SK-N-SH (cell line): Measurements from ENCODE around the gene U2AF1L4. TPM values are rescaled to one million over a fixed set of nuclear protein-coding genes. Genes with fewer than 3 reads are reported as not detected.

ENCODE experiments used
- CTCF ChIA-PET: fragments of 300-600, 350-600 bp; formaldehyde crosslinking; extraction: SDS; loops from one replicate; lab custom pipeline; 2021; lab: Yijun Ruan, JAX
- POLR2A ChIA-PET: fragments of 350-600 bp; sonication (Branson Sonifier 250); formaldehyde crosslinking; extraction: SDS; loops from one replicate; lab custom pipeline; 2020; ENCODE audit warnings: antibody characterized with exemption, inconsistent platforms; lab: Yijun Ruan, JAX
- DNase-seq: peaks from one replicate; pipeline ENCODE4 v3.0.0; 2012
- H2AFZ ChIP-seq: fragments of 200-600 bp; sonication (generic); 2 replicates; pipeline ENCODE4 v1.8.1; 2016; ENCODE audit warnings: antibody characterized with exemption, mild to moderate bottlenecking, low read depth
- H3F3A ChIP-seq: fragments of 200-600 bp; sonication (generic); replicated peaks from 2 replicates; pipeline ENCODE3; 2016; ENCODE audit warnings: antibody characterized with exemption, mild to moderate bottlenecking; ENCODE audit not compliant: insufficient read depth
- H3K27ac ChIP-seq, 2 experiments: fragments of 200-500 bp in 1 of 2; fragments of 200-600 bp in 1 of 2; sonication (Bioruptor generic) in 1 of 2; sonication (generic), shearing (Covaris generic) in 1 of 2; 2 replicates each; pipeline versions ENCODE4 v1.5.1 to v1.6.1; 2014 to 2016; ENCODE audit warnings: low read depth in 2 of 2, inconsistent platforms in 1 of 2, low read length in 1 of 2, mild to moderate bottlenecking in 1 of 2, mixed read lengths in 1 of 2
- H3K27me3 ChIP-seq: fragments of 200-600 bp; sonication (generic), shearing (Covaris generic); 2 replicates; pipeline ENCODE4 v1.6.1; 2016; ENCODE audit warnings: mixed run types; ENCODE audit not compliant: insufficient read depth
- H3K36me3 ChIP-seq, 2 experiments: fragments of 200-500 bp in 1 of 2; fragments of 200-600 bp in 1 of 2; sonication (Bioruptor generic) in 1 of 2; sonication (generic) in 1 of 2; replicated peaks in 1 of 2; 2 replicates each; pipeline versions ENCODE3 to v1.5.1; 2014 to 2016; ENCODE audit warnings: low read length in 1 of 2, mild to moderate bottlenecking in 1 of 2; ENCODE audit not compliant: insufficient read depth in 2 of 2, control insufficient read depth in 1 of 2
- H3K4me1 ChIP-seq, 2 experiments: fragments of 200-500 bp in 1 of 2; fragments of 200-600 bp in 1 of 2; sonication (Bioruptor generic) in 1 of 2; sonication (generic), shearing (Covaris generic) in 1 of 2; 2 replicates each; pipeline versions ENCODE4 v1.5.1 to v1.6.1; 2014 to 2016; ENCODE audit warnings: low read depth in 1 of 2, low read length in 1 of 2, mixed run types in 1 of 2; ENCODE audit not compliant: insufficient read depth in 2 of 2, control insufficient read depth in 1 of 2
- H3K4me2 ChIP-seq: fragments of 200-600 bp; sonication (generic), shearing (Covaris generic); 2 replicates; pipeline ENCODE4 v1.6.1; 2017; ENCODE audit warnings: mixed run types
- H3K4me3 ChIP-seq, 2 experiments: fragments of 200-500 bp in 1 of 2; fragments of 200-600 bp in 1 of 2; sonication (Bioruptor generic) in 1 of 2; sonication (generic), shearing (Covaris generic) in 1 of 2; 2 replicates each; pipeline versions ENCODE4 v1.5.1 to v1.8.1; 2014 to 2016; ENCODE audit warnings: low read depth in 2 of 2, inconsistent platforms in 1 of 2, low read length in 1 of 2, mild to moderate bottlenecking in 1 of 2, mixed read lengths in 1 of 2, moderate library complexity in 1 of 2
- H3K79me2 ChIP-seq: fragments of 200-600 bp; sonication (generic); 2 replicates; pipeline ENCODE4 v1.8.1; 2017; ENCODE audit warnings: mild to moderate bottlenecking; ENCODE audit not compliant: insufficient read depth
- H3K9ac ChIP-seq: fragments of 200-600 bp; sonication (generic); 2 replicates; pipeline ENCODE4 v1.6.1; 2017; ENCODE audit warnings: mixed run types
- H3K9me2 ChIP-seq: fragments of 200-600 bp; sonication (generic); 2 replicates; pipeline ENCODE4 v1.6.1; 2017; ENCODE audit warnings: mixed run types
- H3K9me3 ChIP-seq: fragments of 200-600 bp; sonication (generic); 2 replicates; pipeline ENCODE4 v1.6.1; 2017; ENCODE audit warnings: mixed run types, mild to moderate bottlenecking, moderate library complexity
- H4K20me1 ChIP-seq: fragments of 200-600 bp; sonication (generic); 2 replicates; pipeline ENCODE4 v1.6.1; 2017; ENCODE audit warnings: mild to moderate bottlenecking, mixed run types; ENCODE audit not compliant: insufficient read depth
- FOSL2 ChIP-seq: IDR thresholded peaks from 2 replicates; pipeline ENCODE4 v1.4.0; 2012; ENCODE audit warnings: low read depth, mild to moderate bottlenecking, moderate library complexity, borderline replicate concordance
- RFX5 ChIP-seq: IDR thresholded peaks from 2 replicates; pipeline ENCODE4 v1.6.1; 2012; ENCODE audit warnings: mild to moderate bottlenecking, improper control_type of control experiment, low read length
- RXRA ChIP-seq: IDR thresholded peaks from 2 replicates; pipeline ENCODE4 v1.4.0; 2012; ENCODE audit warnings: low read depth, mild to moderate bottlenecking, borderline replicate concordance
- WGBS: methylation state at CpG from one replicate; pipeline ENCODE4 v1.1.6; 2017; ENCODE audit warnings: low lambda C conversion rate; 5-methylcytosine and 5-hydroxymethylcytosine counted together
- polyA plus RNA-seq, 3 experiments: library from polyadenylated mRNA; depleted of rRNA; stranded (reverse); fragments of >200 nt; gene quantifications; 2 replicates each; pipeline ENCODE4 v1.2.3, GENCODE V29; 2012
- TF ChIP-seq, protein P1 (sequence below): fragments of 200-600 bp; sonication (generic); IDR thresholded peaks from 2 replicates; pipeline ENCODE4 v1.6.1; 2017; ENCODE audit warnings: antibody characterized with exemption, mild to moderate bottlenecking, moderate library complexity
- TF ChIP-seq, protein P2 (sequence below): fragments of 150-350 bp; IDR thresholded peaks from 2 replicates; pipeline ENCODE4 v1.6.1; 2017; ENCODE audit warnings: antibody characterized with exemption, low read length, low read depth, borderline replicate concordance

Gene U2AF1L4
- polyA plus RNA-seq, 1 of the 3 experiments (the other 2 are of a cell fraction) = 25.9 TPM

DNA sequence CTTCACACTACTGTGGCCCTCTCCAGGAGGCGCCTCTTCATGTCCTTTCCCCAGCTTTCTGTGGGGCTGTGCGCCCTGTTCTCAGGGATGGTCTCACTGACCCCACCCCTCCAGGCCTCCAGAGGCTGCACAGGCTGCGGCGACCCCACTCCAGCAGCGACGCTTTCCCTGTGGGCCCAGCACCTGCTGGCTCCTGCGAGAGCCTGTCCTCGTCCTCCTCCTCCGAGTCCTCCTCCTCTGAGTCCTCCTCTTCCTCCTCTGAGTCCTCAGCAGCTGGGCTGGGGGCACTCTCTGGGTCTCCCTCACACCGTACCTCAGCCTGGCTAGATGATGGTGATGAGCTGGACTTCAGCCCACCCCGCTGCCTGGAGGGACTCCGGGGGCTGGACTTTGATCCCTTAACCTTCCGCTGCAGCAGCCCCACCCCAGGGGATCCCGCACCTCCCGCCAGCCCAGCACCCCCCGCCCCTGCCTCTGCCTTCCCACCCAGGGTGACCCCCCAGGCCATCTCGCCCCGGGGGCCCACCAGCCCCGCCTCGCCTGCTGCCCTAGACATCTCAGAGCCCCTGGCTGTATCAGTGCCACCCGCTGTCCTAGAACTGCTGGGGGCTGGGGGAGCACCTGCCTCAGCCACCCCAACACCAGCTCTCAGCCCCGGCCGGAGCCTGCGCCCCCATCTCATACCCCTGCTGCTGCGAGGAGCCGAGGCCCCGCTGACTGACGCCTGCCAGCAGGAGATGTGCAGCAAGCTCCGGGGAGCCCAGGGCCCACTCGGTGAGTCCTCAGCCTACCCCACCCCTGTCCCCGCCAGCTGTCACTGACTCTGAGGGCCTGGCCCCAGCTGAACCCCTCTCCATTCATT is 41.3 kb upstream of the U2AF1L4 start (continued):
- TF ChIP-seq, protein P1, sequence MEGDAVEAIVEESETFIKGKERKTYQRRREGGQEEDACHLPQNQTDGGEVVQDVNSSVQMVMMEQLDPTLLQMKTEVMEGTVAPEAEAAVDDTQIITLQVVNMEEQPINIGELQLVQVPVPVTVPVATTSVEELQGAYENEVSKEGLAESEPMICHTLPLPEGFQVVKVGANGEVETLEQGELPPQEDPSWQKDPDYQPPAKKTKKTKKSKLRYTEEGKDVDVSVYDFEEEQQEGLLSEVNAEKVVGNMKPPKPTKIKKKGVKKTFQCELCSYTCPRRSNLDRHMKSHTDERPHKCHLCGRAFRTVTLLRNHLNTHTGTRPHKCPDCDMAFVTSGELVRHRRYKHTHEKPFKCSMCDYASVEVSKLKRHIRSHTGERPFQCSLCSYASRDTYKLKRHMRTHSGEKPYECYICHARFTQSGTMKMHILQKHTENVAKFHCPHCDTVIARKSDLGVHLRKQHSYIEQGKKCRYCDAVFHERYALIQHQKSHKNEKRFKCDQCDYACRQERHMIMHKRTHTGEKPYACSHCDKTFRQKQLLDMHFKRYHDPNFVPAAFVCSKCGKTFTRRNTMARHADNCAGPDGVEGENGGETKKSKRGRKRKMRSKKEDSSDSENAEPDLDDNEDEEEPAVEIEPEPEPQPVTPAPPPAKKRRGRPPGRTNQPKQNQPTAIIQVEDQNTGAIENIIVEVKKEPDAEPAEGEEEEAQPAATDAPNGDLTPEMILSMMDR = no peak
- no peak for TF ChIP-seq RXRA
- TF ChIP-seq, protein P2, sequence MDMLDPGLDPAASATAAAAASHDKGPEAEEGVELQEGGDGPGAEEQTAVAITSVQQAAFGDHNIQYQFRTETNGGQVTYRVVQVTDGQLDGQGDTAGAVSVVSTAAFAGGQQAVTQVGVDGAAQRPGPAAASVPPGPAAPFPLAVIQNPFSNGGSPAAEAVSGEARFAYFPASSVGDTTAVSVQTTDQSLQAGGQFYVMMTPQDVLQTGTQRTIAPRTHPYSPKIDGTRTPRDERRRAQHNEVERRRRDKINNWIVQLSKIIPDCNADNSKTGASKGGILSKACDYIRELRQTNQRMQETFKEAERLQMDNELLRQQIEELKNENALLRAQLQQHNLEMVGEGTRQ = no peak

DNA sequence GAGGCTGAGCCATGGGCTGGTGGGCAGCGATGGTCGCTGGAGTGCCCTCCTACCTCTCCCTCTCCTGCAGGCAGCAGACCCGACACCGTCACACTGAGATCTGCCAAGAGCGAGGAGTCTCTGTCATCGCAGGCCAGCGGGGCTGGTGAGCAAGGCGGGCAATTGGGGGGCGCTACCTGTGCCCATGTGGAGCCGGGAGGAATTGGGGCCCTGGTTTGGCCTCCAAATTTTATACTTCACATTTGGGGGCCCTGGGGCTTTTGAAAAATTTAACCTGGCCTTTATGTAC is 40.1 kb upstream of the U2AF1L4 start:
- Histone ChIP-seq H3K9ac (no peak overlapping the region), H2AFZ (no peak overlapping the region), H3K27ac (no peak overlapping the region), H3K9me3 (no peaks in the 10 kb centered on the region), H3K36me3 (peaks cover 0 to 8% of the 10 kb centered on the region in 2 experiments), H3K9me2 (no peaks in the 10 kb centered on the region), H3K79me2 (no peaks in the 10 kb centered on the region), H3K4me1 (no peaks in the 10 kb centered on the region), H3K4me3 (no peak overlapping the region), H3K27me3 (no peaks in the 10 kb centered on the region), H3K4me2 (no peak overlapping the region), H4K20me1 (no peaks in the 10 kb centered on the region), H3F3A (no peaks in the 10 kb centered on the region)
- no peak for DNase-seq
- 93% methylated on average over 10 of the region's 10 CpGs for WGBS
- POLR2A ChIA-PET = interaction anchor here (0.6 kb wide), 1 partner anchor 113 kb away, joined by 3 read pairs; no protein-coding TSS in a partner anchor
- CTCF ChIA-PET = no interaction called here
- no peak for TF ChIP-seq RFX5
- TF ChIP-seq, protein P1 = no peak
- no peak for TF ChIP-seq FOSL2
- TF ChIP-seq, protein P2 = no peak
- TF ChIP-seq, all 33 proteins: peak for 0
